Cardiac septum (tissue), 1 donor: ENCODE measurements around the gene PPP1R9B. TPM values are rescaled to one million over a fixed set of nuclear protein-coding genes. Genes with fewer than 3 reads are reported as not detected.

Source experiments
- DNase-seq: peaks from one replicate; pipeline ENCODE4 v3.0.0-alpha.2; 2020; ENCODE audit warnings: low spot score
- intact Hi-C: fragments of 100-400 bp; cut with DNase I; formaldehyde crosslinking; loops from one replicate; pipeline ENCODE4 v1.14.0; 2022
- total RNA-seq: library from RNA; stranded (reverse); fragmentation: NEBNext Ultra II Directional; extraction: Animal tissue kit (Norgen Biotek cat#: 25700); gene quantifications from one replicate; pipeline ENCODE4 v1.2.1, GENCODE V29; 2021
- donor health status: DM: no; HTN: no; CAD: no.

The PPP1R9B gene
- total RNA-seq, 1 donor from 2014 or later, result 46.1 TPM

GRCh38 chr17:50162466-50163254 lies 12.2 kb upstream of the PPP1R9B start:
- intact Hi-C loops, result loop anchor here (5.0 kb wide), 1 partner anchor 45 kb away; no protein-coding TSS in a partner anchor
- no peak for DNase-seq

GRCh38 chr17:50161911-50162288 lies 11.4 kb upstream of the PPP1R9B start:
- intact Hi-C loops, result loop anchor here (2.0 to 5.0 kb wide), 3 partner anchors 21 to 67 kb away; partner anchors contain the start of gene PDK2
- no peak for DNase-seq

- intact Hi-C loops, result loop anchor here (2.0 to 5.0 kb wide), 3 partner anchors 20 to 66 kb away; partner anchors contain the start of gene PDK2
- peak; percentile 98 for DNase-seq
Measured at GRCh38 chr17:50161023-50161910, 10.8 kb upstream of the PPP1R9B start.

- no peak for DNase-seq
Measured at GRCh38 chr17:50157891-50158290, 7.4 kb upstream of the PPP1R9B start.

GRCh38 chr17:50155115-50155819 lies 4.8 kb upstream of the PPP1R9B start:
- intact Hi-C loops, result no loop called here
- no peak for DNase-seq

More at GRCh38 chr17:50157891-50158290, 7.4 kb upstream of the PPP1R9B start:
- intact Hi-C loops, result no loop called here

GRCh38 chr17:50154604-50155003 lies 4.1 kb upstream of the PPP1R9B start:
- no peak for DNase-seq
- intact Hi-C loops, result no loop called here

- intact Hi-C loops, result no loop called here
- DNase-seq, result no peak
Measured at GRCh38 chr17:50153650-50154575, 3.4 kb upstream of the PPP1R9B start.

GRCh38 chr17:50152736-50153135 lies 2.3 kb upstream of the PPP1R9B start:
- intact Hi-C loops, result no loop called here
- no peak for DNase-seq

GRCh38 chr17:50151937-50152547 lies 1.6 kb upstream of the PPP1R9B start:
- intact Hi-C loops, result loop anchor here (2.0 kb wide), 1 partner anchor 13 kb away; no protein-coding TSS in a partner anchor
- peak; percentile 94 for DNase-seq

- DNase-seq, result peak; percentile 97
- intact Hi-C loops, result loop anchor here (2.0 kb wide), 1 partner anchor 14 kb away; no protein-coding TSS in a partner anchor
Measured at GRCh38 chr17:50151041-50151936, 812 bp upstream of the PPP1R9B start.

GRCh38 chr17:50149417-50150353 lies 792 bp downstream of the PPP1R9B start:
- intact Hi-C loops, result loop anchor here (2.0 to 5.0 kb wide), 2 partner anchors 15 to 37 kb away; no protein-coding TSS in a partner anchor
- peak; percentile 85 for DNase-seq

GRCh38 chr17:50149091-50149416 lies 1.4 kb downstream of the PPP1R9B start:
- no peak for DNase-seq
- intact Hi-C loops, result loop anchor here (5.0 kb wide), 1 partner anchor 37 kb away; no protein-coding TSS in a partner anchor

GRCh38 chr17:50148226-50149090 lies 2.0 kb downstream of the PPP1R9B start:
- DNase-seq, result peak; percentile 88
- intact Hi-C loops, result loop anchor here (5.0 kb wide), 1 partner anchor 36 kb away; no protein-coding TSS in a partner anchor

- DNase-seq, result no peak
- intact Hi-C loops, result loop anchor here (5.0 kb wide), 1 partner anchor 36 kb away; no protein-coding TSS in a partner anchor
Measured at GRCh38 chr17:50147841-50148225, 2.6 kb downstream of the PPP1R9B start.
